Smooth muscle cell (in vitro differentiated cells): ENCODE results near the gene ZNF213. TPM values are rescaled to one million over a fixed set of nuclear protein-coding genes. Genes with fewer than 3 reads are reported as not detected.

Experiments
- DNase-seq: peaks from one replicate; lab custom pipeline; 2025; ENCODE audit not compliant: unreplicated experiment; lab: John Stamatoyannopoulos, UW
- H2AFZ ChIP-seq: fragments of 200-600 bp; sonication (generic); 2 replicates; pipeline ENCODE4 v1.6.0; 2016; ENCODE audit warnings: antibody characterized with exemption, low read depth, mild to moderate bottlenecking
- H3F3A ChIP-seq: fragments of 200-600 bp; sonication (generic); 2 replicates; pipeline ENCODE4 v1.6.0; 2017; ENCODE audit warnings: antibody characterized with exemption, low read depth
- H3K27ac ChIP-seq: fragments of 200-600 bp; sonication (generic); 2 replicates; pipeline ENCODE4 v1.5.1; 2016; ENCODE audit warnings: low read depth, mild to moderate bottlenecking
- H3K27me3 ChIP-seq: fragments of 200-600 bp; sonication (generic); 2 replicates; pipeline ENCODE4 v1.6.1; 2016; ENCODE audit warnings: low read depth, mild to moderate bottlenecking
- H3K36me3 ChIP-seq: fragments of 200-600 bp; sonication (generic); 2 replicates; pipeline ENCODE4 v1.5.1; 2016; ENCODE audit warnings: low read depth
- H3K4me1 ChIP-seq: fragments of 200-600 bp; sonication (generic); 2 replicates; pipeline ENCODE4 v1.5.1; 2016; ENCODE audit warnings: low read depth
- H3K4me2 ChIP-seq: fragments of 200-600 bp; sonication (generic); 2 replicates; pipeline ENCODE4 v1.6.0; 2016; ENCODE audit warnings: mild to moderate bottlenecking
- H3K4me3 ChIP-seq: fragments of 200-600 bp; sonication (generic); 2 replicates; pipeline ENCODE4 v1.5.1; 2016; ENCODE audit warnings: mild to moderate bottlenecking
- H3K79me2 ChIP-seq: fragments of 200-600 bp; sonication (generic); 2 replicates; pipeline ENCODE4 v1.6.0; 2016; ENCODE audit warnings: low read depth, mild to moderate bottlenecking
- H3K9ac ChIP-seq: fragments of 200-600 bp; sonication (generic); 2 replicates; pipeline ENCODE4 v1.6.0; 2016; ENCODE audit warnings: low read depth
- H3K9me3 ChIP-seq: fragments of 200-600 bp; sonication (generic); replicated peaks from 2 replicates; pipeline ENCODE4 v1.5.1; 2016; ENCODE audit warnings: low read depth
- H4K20me1 ChIP-seq: fragments of 200-600 bp; sonication (generic); 2 replicates; pipeline ENCODE4 v1.6.0; 2016; ENCODE audit warnings: low read depth
- CTCF ChIP-seq: fragments of 200-600 bp; sonication (generic); IDR thresholded peaks from 2 replicates; pipeline ENCODE4 v1.5.1; 2017; ENCODE audit warnings: borderline replicate concordance, mild to moderate bottlenecking, antibody characterized with exemption; ENCODE audit not compliant: insufficient read depth, poor library complexity, severe bottlenecking
- WGBS: methylation state at CpG from one replicate; pipeline ENCODE4 v1.1.7; 2016; ENCODE audit warnings: low lambda C conversion rate; 5-methylcytosine and 5-hydroxymethylcytosine counted together
- polyA plus RNA-seq: library from polyadenylated mRNA; unstranded; fragments of >200 nt; fragmentation: Nextera tagmentation; extraction: Ambion mirVana; gene quantifications from 2 replicates; pipeline ENCODE4 v1.2.1, GENCODE V29; 2016
- total RNA-seq: library from RNA; depleted of rRNA; stranded (reverse); fragments of >200 nt; gene quantifications from 2 replicates; pipeline ENCODE4 v1.2.3, GENCODE V29; 2014

ZNF213 gene
- total and polyA plus RNA-seq, 2 experiments from 2014 or later = 9.2 to 9.6 TPM

- Histone ChIP-seq H3K27ac (no peak overlapping the region), H3F3A (peaks cover 5% of the 10 kb centered on the region), H3K4me1 (peaks cover 5% of the 10 kb centered on the region), H2AFZ (peak overlapping the region; percentile 100), H3K4me2 (peak overlapping the region; percentile 90), H3K9ac (peak overlapping the region; percentile 34), H3K9me3 (no peaks in the 10 kb centered on the region), H3K27me3 (peaks cover 19% of the 10 kb centered on the region), H3K4me3 (peak overlapping the region; percentile 77), H3K36me3 (no peaks in the 10 kb centered on the region), H3K79me2 (no peaks in the 10 kb centered on the region), H4K20me1 (no peaks in the 10 kb centered on the region)
- TF ChIP-seq CTCF = no peak
- WGBS = under 1% methylated on average over 13 of the region's 13 CpGs
- no peak for DNase-seq
These were observed 53.8 kb downstream of the ZNF213 start for GRCh38 chr16:3188675-3188924.

- under 1% methylated on average over 61 of the region's 61 CpGs for WGBS
- H3K36me3 ChIP-seq = no peaks in the 10 kb centered on the region
- H3F3A ChIP-seq = peaks cover 5% of the 10 kb centered on the region
- no peaks in the 10 kb centered on the region for H3K79me2 ChIP-seq
- no peak overlapping the region for H3K27ac ChIP-seq
- peak overlapping the region; percentile 90 for H3K4me2 ChIP-seq
- H3K4me1 ChIP-seq = peaks cover 5% of the 10 kb centered on the region
- H3K9me3 ChIP-seq = no peaks in the 10 kb centered on the region
- no peak overlapping the region for H3K9ac ChIP-seq
- TF ChIP-seq CTCF = no peak
- H2AFZ ChIP-seq = peak overlapping the region; percentile 100
- DNase-seq = no peak
- no peaks in the 10 kb centered on the region for H4K20me1 ChIP-seq
- H3K4me3 ChIP-seq = peak overlapping the region; percentile 77
- H3K27me3 ChIP-seq = peaks cover 20% of the 10 kb centered on the region
These were observed 54.3 kb downstream of the ZNF213 start for GRCh38 chr16:3188925-3189825.

GRCh38 chr16:3189869-3190268 is 55.0 kb downstream of the ZNF213 start:
- Histone ChIP-seq H2AFZ (peak overlapping the region; percentile 100), H3K9ac (no peak overlapping the region), H3K4me1 (peaks cover 5% of the 10 kb centered on the region), H3F3A (peaks cover 5% of the 10 kb centered on the region), H3K9me3 (no peaks in the 10 kb centered on the region), H3K4me3 (peak overlapping the region; percentile 77), H3K79me2 (no peaks in the 10 kb centered on the region), H3K27ac (no peak overlapping the region), H3K36me3 (no peaks in the 10 kb centered on the region), H3K4me2 (peak overlapping the region; percentile 90), H3K27me3 (peaks cover 22% of the 10 kb centered on the region), H4K20me1 (no peaks in the 10 kb centered on the region)
- DNase-seq = no peak
- no peak for TF ChIP-seq CTCF
- WGBS = 20% methylated on average over 11 of the region's 11 CpGs

- peaks cover 5% of the 10 kb centered on the region for H3K4me1 ChIP-seq
- no peak overlapping the region for H3K9ac ChIP-seq
- no peaks in the 10 kb centered on the region for H3K36me3 ChIP-seq
- no peak overlapping the region for H3K27ac ChIP-seq
- H3K4me3 ChIP-seq = peak overlapping the region; percentile 38
- peak overlapping the region; percentile 61 for H2AFZ ChIP-seq
- peaks cover 23% of the 10 kb centered on the region for H3K27me3 ChIP-seq
- H3K79me2 ChIP-seq = no peaks in the 10 kb centered on the region
- no peak for TF ChIP-seq CTCF
- H4K20me1 ChIP-seq = no peaks in the 10 kb centered on the region
- WGBS = 2% methylated on average over 16 of the region's 16 CpGs
- peaks cover 5% of the 10 kb centered on the region for H3F3A ChIP-seq
- DNase-seq = no peak
- peak overlapping the region; percentile 79 for H3K4me2 ChIP-seq
- H3K9me3 ChIP-seq = no peaks in the 10 kb centered on the region
These were observed 56.1 kb downstream of the ZNF213 start for GRCh38 chr16:3190949-3191353.
